Amygdala (tissue), 56 donors: ENCODE data around the gene FLT1.

Experiments
- DNase-seq, 56 donors: peaks; one replicate each; lab custom pipeline; 2025; lab: John Stamatoyannopoulos, UW

Gene FLT1

GRCh38 chr13:28438598-28439334 is 56.2 kb downstream of the FLT1 start:
- DNase-seq, result no peak

- DNase-seq, result no peak
These were observed 56.9 kb downstream of the FLT1 start for GRCh38 chr13:28438067-28438466.

- no peak for DNase-seq
These were observed 59.0 kb downstream of the FLT1 start for GRCh38 chr13:28435917-28436316.

- no peak for DNase-seq
These were observed 60.0 kb downstream of the FLT1 start for GRCh38 chr13:28434926-28435325.

- no peak for DNase-seq
These were observed 61.9 kb downstream of the FLT1 start for GRCh38 chr13:28432816-28433560.

- no peak for DNase-seq
These were observed 65.1 kb downstream of the FLT1 start for GRCh38 chr13:28429685-28430290.

- no peak for DNase-seq
These were observed 65.8 kb downstream of the FLT1 start for GRCh38 chr13:28429096-28429495.

GRCh38 chr13:28426381-28426780 is 68.5 kb downstream of the FLT1 start:
- no peak for DNase-seq

GRCh38 chr13:28425793-28426192 is 69.1 kb downstream of the FLT1 start:
- no peak for DNase-seq

GRCh38 chr13:28424541-28424940 is 70.4 kb downstream of the FLT1 start:
- DNase-seq, result no peak

GRCh38 chr13:28423010-28423409 is 71.9 kb downstream of the FLT1 start:
- DNase-seq, result peak in 27 of 56 donors; percentile 1 to 61 (median 8)

GRCh38 chr13:28421676-28422410 is 73.1 kb downstream of the FLT1 start:
- DNase-seq, result no peak

GRCh38 chr13:28420704-28421103 is 74.2 kb downstream of the FLT1 start:
- no peak for DNase-seq

GRCh38 chr13:28415994-28416421 is 78.9 kb downstream of the FLT1 start:
- no peak for DNase-seq

- DNase-seq, result no peak
These were observed 80.9 kb downstream of the FLT1 start for GRCh38 chr13:28413999-28414398.

- DNase-seq, result no peak
These were observed 81.9 kb downstream of the FLT1 start for GRCh38 chr13:28412981-28413380.

- no peak for DNase-seq
These were observed 83.0 kb downstream of the FLT1 start for GRCh38 chr13:28411831-28412353.

- DNase-seq, result no peak
These were observed 84.8 kb downstream of the FLT1 start for GRCh38 chr13:28410096-28410495.

GRCh38 chr13:28409648-28410047 is 85.3 kb downstream of the FLT1 start:
- DNase-seq, result no peak

- no peak for DNase-seq
These were observed 86.1 kb downstream of the FLT1 start for GRCh38 chr13:28408863-28409262.
